Measurements from ENCODE around the gene FAM13A. TPM values are rescaled to one million over a fixed set of nuclear protein-coding genes. Genes with fewer than 3 reads are reported as not detected.

FAM13A gene
- total RNA-seq, 1 donor from 2014 or later = 57.7 TPM

- Mint-ChIP-seq H3K4me1 (peaks cover 39% of the 10 kb centered on the region), H3K4me3 (no peak overlapping the region), H3K27ac (no peak overlapping the region), H3K36me3 (peaks cover 11% of the 10 kb centered on the region), H3K9me3 (no peaks in the 10 kb centered on the region), H3K27me3 (ENCODE audit: low read depth) (no peaks in the 10 kb centered on the region)
- no peak for TF ChIP-seq CTCF (IDR thresholded peaks at IDR 0.05; ENCODE audit: unreplicated experiment)
- no peak for DNase-seq (ENCODE audit: low spot score in 2 of 2, unreplicated experiment in 2 of 2)
Measured at GRCh38 chr4:88803600-88804096, 253.3 kb downstream of the FAM13A start.

- Mint-ChIP-seq H3K36me3 (peaks cover 20% of the 10 kb centered on the region), H3K27ac (no peak overlapping the region), H3K9me3 (peaks cover 3% of the 10 kb centered on the region), H3K4me3 (no peak overlapping the region), H3K27me3 (ENCODE audit: low read depth) (no peaks in the 10 kb centered on the region), H3K4me1 (peaks cover 30% of the 10 kb centered on the region)
- TF ChIP-seq CTCF (IDR thresholded peaks at IDR 0.05; ENCODE audit: unreplicated experiment) = no peak
- no peak for DNase-seq (ENCODE audit: low spot score in 2 of 2, unreplicated experiment in 2 of 2)
Measured at GRCh38 chr4:88802585-88803286, 254.2 kb downstream of the FAM13A start.

DNA sequence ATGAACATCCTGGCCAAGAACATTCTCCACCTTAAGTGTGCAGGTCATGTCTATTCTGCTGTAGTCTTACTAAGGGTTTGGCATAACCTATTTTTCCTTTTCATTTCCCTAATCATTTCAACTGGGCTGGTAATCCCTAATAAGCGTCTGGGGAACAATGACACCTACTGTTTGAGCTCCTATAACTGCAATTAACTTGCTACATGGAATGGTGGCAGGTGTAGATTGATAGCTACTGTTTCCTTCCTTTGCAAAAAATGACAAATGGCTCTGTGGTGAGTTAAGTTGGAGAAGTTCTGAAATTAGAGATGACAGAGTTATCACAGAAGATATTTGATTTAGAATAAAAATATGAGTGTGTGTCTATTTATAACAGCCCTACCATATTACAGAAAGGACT, 254.8 kb downstream of the FAM13A start:
- Mint-ChIP-seq H3K4me3 (no peak overlapping the region), H3K4me1 (peaks cover 24% of the 10 kb centered on the region), H3K27ac (no peak overlapping the region), H3K9me3 (peaks cover 9% of the 10 kb centered on the region), H3K36me3 (peaks cover 26% of the 10 kb centered on the region), H3K27me3 (ENCODE audit: low read depth) (no peaks in the 10 kb centered on the region)
- no peak for TF ChIP-seq CTCF (IDR thresholded peaks at IDR 0.05; ENCODE audit: unreplicated experiment)
- DNase-seq (ENCODE audit: low spot score in 2 of 2, unreplicated experiment in 2 of 2) = no peak

- no peak overlapping the region for H3K4me3 Mint-ChIP-seq
- peaks cover 15% of the 10 kb centered on the region for H3K9me3 Mint-ChIP-seq
- peaks cover 9% of the 10 kb centered on the region for H3K4me1 Mint-ChIP-seq
- H3K27me3 Mint-ChIP-seq (ENCODE audit: low read depth) = no peaks in the 10 kb centered on the region
- no peak for DNase-seq (ENCODE audit: low spot score in 2 of 2, unreplicated experiment in 2 of 2)
- TF ChIP-seq CTCF (IDR thresholded peaks at IDR 0.05; ENCODE audit: unreplicated experiment) = no peak
- H3K36me3 Mint-ChIP-seq = peaks cover 34% of the 10 kb centered on the region
- no peak overlapping the region for H3K27ac Mint-ChIP-seq
Measured at GRCh38 chr4:88799900-88800299, 257.1 kb downstream of the FAM13A start.

DNA sequence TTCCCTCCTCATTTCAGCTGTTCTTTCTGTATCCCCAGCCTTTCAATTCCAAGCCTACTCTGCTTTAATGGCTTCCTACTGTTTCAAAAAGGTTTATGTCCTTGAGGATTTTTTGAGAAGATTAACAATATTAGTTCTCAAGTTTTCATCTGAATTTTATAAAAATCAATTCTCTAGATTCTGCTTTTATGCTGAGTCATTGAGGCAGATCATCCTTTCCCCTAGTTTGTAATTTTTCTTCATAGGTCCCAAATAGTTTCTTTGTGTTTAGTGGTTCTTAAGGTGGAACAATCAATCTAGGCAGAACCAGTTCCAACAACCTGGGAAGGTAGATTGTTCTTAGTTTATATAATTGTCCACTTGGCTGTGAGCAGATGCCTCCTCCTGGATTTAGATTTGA, 259.3 kb downstream of the FAM13A start:
- Mint-ChIP-seq H3K27me3 (ENCODE audit: low read depth) (no peaks in the 10 kb centered on the region), H3K4me1 (peaks cover 16% of the 10 kb centered on the region), H3K9me3 (peaks cover 15% of the 10 kb centered on the region), H3K27ac (no peak overlapping the region), H3K4me3 (no peak overlapping the region), H3K36me3 (peaks cover 32% of the 10 kb centered on the region)
- no peak for DNase-seq (ENCODE audit: low spot score in 2 of 2, unreplicated experiment in 2 of 2)
- no peak for TF ChIP-seq CTCF (IDR thresholded peaks at IDR 0.05; ENCODE audit: unreplicated experiment)

Data from mesothelial cell of epicardium (in vitro differentiated cells).